ENCODE results near the gene TFAP2A.

DNA sequence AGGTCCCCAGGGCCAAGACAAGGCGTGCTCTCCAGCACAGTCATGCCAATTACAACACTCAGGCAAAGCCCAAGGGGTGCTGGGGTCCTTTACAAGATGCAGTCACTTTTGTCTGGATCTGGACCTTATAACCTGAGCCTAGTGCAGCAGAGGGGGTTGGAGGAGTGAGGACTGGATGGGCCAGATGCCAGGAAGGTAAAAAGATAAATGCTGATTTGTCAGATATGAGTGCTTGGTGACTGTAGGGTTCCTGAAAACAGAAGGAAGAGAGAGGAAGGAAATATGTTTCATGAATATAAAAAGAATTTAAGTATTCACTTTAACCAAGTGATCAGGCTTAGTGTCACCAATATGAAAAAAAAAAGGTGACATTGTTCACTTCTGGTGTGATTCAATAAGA is 43.4 kb upstream of the TFAP2A start:
- no peak for TF ChIP-seq EP300 (IDR thresholded peaks at IDR 0.05)
- TF ChIP-seq, protein P1, sequence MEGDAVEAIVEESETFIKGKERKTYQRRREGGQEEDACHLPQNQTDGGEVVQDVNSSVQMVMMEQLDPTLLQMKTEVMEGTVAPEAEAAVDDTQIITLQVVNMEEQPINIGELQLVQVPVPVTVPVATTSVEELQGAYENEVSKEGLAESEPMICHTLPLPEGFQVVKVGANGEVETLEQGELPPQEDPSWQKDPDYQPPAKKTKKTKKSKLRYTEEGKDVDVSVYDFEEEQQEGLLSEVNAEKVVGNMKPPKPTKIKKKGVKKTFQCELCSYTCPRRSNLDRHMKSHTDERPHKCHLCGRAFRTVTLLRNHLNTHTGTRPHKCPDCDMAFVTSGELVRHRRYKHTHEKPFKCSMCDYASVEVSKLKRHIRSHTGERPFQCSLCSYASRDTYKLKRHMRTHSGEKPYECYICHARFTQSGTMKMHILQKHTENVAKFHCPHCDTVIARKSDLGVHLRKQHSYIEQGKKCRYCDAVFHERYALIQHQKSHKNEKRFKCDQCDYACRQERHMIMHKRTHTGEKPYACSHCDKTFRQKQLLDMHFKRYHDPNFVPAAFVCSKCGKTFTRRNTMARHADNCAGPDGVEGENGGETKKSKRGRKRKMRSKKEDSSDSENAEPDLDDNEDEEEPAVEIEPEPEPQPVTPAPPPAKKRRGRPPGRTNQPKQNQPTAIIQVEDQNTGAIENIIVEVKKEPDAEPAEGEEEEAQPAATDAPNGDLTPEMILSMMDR (IDR thresholded peaks at IDR 0.05) = no peak
- TF ChIP-seq POLR2AphosphoS5 (IDR thresholded peaks at IDR 0.05) = no peak
